HepG2 (cell line): ENCODE measurements around the gene TMPO. TPM values are rescaled to one million over a fixed set of nuclear protein-coding genes. Genes with fewer than 3 reads are reported as not detected.
"Not testable (repeated sequence)": the region's sequence is repeated elsewhere in the genome, so short reads cannot be mapped to it uniquely, and the experiment has no call there.

Experiments
- ATAC-seq: fragments of 200-7000 bp; cut with Tn5 transposase; 3 replicates; pipeline ENCODE4 v1.9.1; 2020; ENCODE audit warnings: mild to moderate bottlenecking, moderate library complexity
- BruUV-seq: library from RNA; stranded (reverse); fragments of 400-500 nt; replicated peaks from 2 replicates; lab custom pipeline; 2021; lab: Mats Ljungman, UMichigan
- CTCF ChIA-PET: fragments of 300-600 bp; formaldehyde crosslinking; extraction: SDS; loops from one replicate; lab custom pipeline; 2021; ENCODE audit warnings: low total read pairs, inconsistent platforms, low intra/inter-chr PET ratio; lab: Yijun Ruan, JAX
- POLR2A ChIA-PET: fragments of 350-600 bp; sonication (Branson Sonifier 250); formaldehyde crosslinking; loops from one replicate; lab custom pipeline; 2020; ENCODE audit warnings: antibody characterized with exemption, inconsistent platforms; lab: Yijun Ruan, JAX
- DNase-seq: peaks from one replicate; pipeline ENCODE4 v3.0.0-alpha.2; 2015; ENCODE audit warnings: low spot score
- FAIRE-seq: peaks from 3 replicates; lab custom pipeline; 2011; peaks lifted over from hg19 to GRCh38; lab: Jason Lieb, UNC
- H2AFZ ChIP-seq: one replicate; pipeline ENCODE4 v1.6.1; 2011; ENCODE audit warnings: low read length, inconsistent platforms
- H3K27ac ChIP-seq: fragments of 300-600 bp; 3 replicates; pipeline ENCODE4 v1.8.0; 2011; ENCODE audit warnings: mixed run types, mild to moderate bottlenecking, mixed read lengths, low read length, inconsistent platforms; ENCODE audit not compliant: insufficient read depth; ENCODE audit errors: extremely low read length
- H3K27me3 ChIP-seq, 2 experiments: fragments of 200-600 bp in 1 of 2; 2 replicates in 1 of 2; 3 replicates in 1 of 2; pipeline versions ENCODE4 v1.6.0 to v1.8.0; 2011; ENCODE audit warnings: low read length in 2 of 2, mild to moderate bottlenecking in 2 of 2, moderate library complexity in 2 of 2, inconsistent platforms in 1 of 2; ENCODE audit not compliant: insufficient read depth in 2 of 2, control insufficient read depth in 1 of 2
- H3K36me3 ChIP-seq, 2 experiments: fragments of 200-600 bp in 1 of 2; replicated peaks in 1 of 2; 2 replicates in 1 of 2; 3 replicates in 1 of 2; pipeline versions ENCODE4 v1.5.1 to v1.8.0; 2011; ENCODE audit warnings: low read length in 2 of 2, inconsistent platforms in 1 of 2; ENCODE audit not compliant: insufficient read depth in 2 of 2, control insufficient read depth in 1 of 2
- H3K4me1 ChIP-seq: 2 replicates; pipeline ENCODE4 v1.5.1; 2012; ENCODE audit warnings: low read length, inconsistent platforms; ENCODE audit not compliant: insufficient read depth
- H3K4me2 ChIP-seq: 2 replicates; pipeline ENCODE4 v1.6.0; 2011; ENCODE audit warnings: low read depth, low read length, inconsistent platforms
- H3K4me3 ChIP-seq, 3 experiments: fragments of 200-600 bp in 1 of 3; sonication (generic), shearing (Covaris generic) in 1 of 3; replicated peaks in 1 of 3; 2 replicates each; pipeline ENCODE4 v1.5.1; 2011 to 2016; ENCODE audit warnings: low read length in 3 of 3, inconsistent platforms in 2 of 3, low read depth in 2 of 3, mild to moderate bottlenecking in 2 of 3, control low read depth in 1 of 3, mixed read lengths in 1 of 3; ENCODE audit not compliant: insufficient read depth in 1 of 3
- H3K79me2 ChIP-seq: one replicate; pipeline ENCODE4 v1.6.1; 2011; ENCODE audit warnings: low read length, inconsistent platforms; ENCODE audit not compliant: insufficient read depth
- H3K9ac ChIP-seq: 2 replicates; pipeline ENCODE4 v1.6.0; 2011; ENCODE audit warnings: mild to moderate bottlenecking, low read depth, low read length, inconsistent platforms; ENCODE audit not compliant: insufficient read depth
- H3K9me3 ChIP-seq: 2 replicates; pipeline ENCODE4 v1.5.1; 2012; ENCODE audit warnings: mild to moderate bottlenecking, low read length
- H4K20me1 ChIP-seq: 2 replicates; pipeline ENCODE4 v1.6.0; 2011; ENCODE audit warnings: inconsistent platforms, mild to moderate bottlenecking, low read length, moderate library complexity; ENCODE audit not compliant: insufficient read depth
- ZBTB7B ChIP-seq: sonication (generic); formaldehyde crosslinking; IDR thresholded peaks from 2 replicates; pipeline ENCODE4 v1.4.0; 2020; ENCODE audit warnings: missing genetic modification reagents
- ZNF619 ChIP-seq: sonication (generic); formaldehyde crosslinking; IDR thresholded peaks from 2 replicates; pipeline ENCODE4 v1.4.0; 2020; ENCODE audit warnings: mild to moderate bottlenecking, missing genetic modification reagents
- WGBS: methylation state at CpG from one replicate; pipeline ENCODE4 v1.1.6; 2017; ENCODE audit warnings: low lambda C conversion rate; 5-methylcytosine and 5-hydroxymethylcytosine counted together
- in situ Hi-C: cut with HindIII; loops from 2 replicates; pipeline ENCODE4 v1.10.0; 2017; ENCODE audit warnings: low pct_unique_long_range_greater_than_20kb; ENCODE audit not compliant: extremely low pct_ligation_motif_present
- intact Hi-C: fragments of 100-400 bp; cut with micrococcal nuclease; formaldehyde crosslinking; loops from one replicate; pipeline ENCODE4 v1.10.0; 2022; ENCODE audit not compliant: unreplicated experiment
- polyA plus RNA-seq, 8 experiments: library from polyadenylated mRNA; depleted of rRNA in 3 of 8; stranded (reverse) in 7 of 8; unstranded in 1 of 8; fragments of >200 nt; fragmentation: Illumina TruSeq in 4 of 8; extraction: Trizol in 4 of 8; gene quantifications; 2 replicates each; pipeline versions ENCODE4 v1.2.1 to v1.2.3, GENCODE V29; 2011 to 2016; ENCODE audit warnings: low read depth in 4 of 8, missing spikeins in 1 of 8, mixed read lengths in 1 of 8; ENCODE audit not compliant: insufficient read depth in 1 of 8
- total RNA-seq, 5 experiments: library from RNA; depleted of rRNA; stranded (reverse); fragments of >200 nt; fragmentation: Illumina TruSeq; extraction: Trizol; gene quantifications; 2 replicates each; pipeline ENCODE4 v1.2.3, GENCODE V29; 2016; ENCODE audit warnings: low read depth in 1 of 5

The TMPO gene
- total and polyA plus RNA-seq, 2 of the 13 experiments (the other 11 are each of a cell fraction or from before 2014, with no cell fraction given) = 24.2 to 167 TPM

GRCh38 chr12:98511806-98512205 lies 3.6 kb upstream of the TMPO start:
- 95% methylated on average over 5 of the region's 5 CpGs for WGBS
- H3K27me3 ChIP-seq, BruUV-seq, CTCF ChIA-PET, H3K4me2 ChIP-seq, DNase-seq, H3K9ac ChIP-seq, H3K9me3 ChIP-seq, FAIRE-seq, intact Hi-C loops, ATAC-seq, H3K4me3 ChIP-seq, H2AFZ ChIP-seq, in situ Hi-C loops, H4K20me1 ChIP-seq, H3K27ac ChIP-seq, H3K36me3 ChIP-seq: not testable (repeated sequence)
- peaks cover 25% of the 10 kb centered on the region for H3K4me1 ChIP-seq
- peaks cover 20% of the 10 kb centered on the region for H3K79me2 ChIP-seq
- POLR2A ChIA-PET = interaction anchor here (1.1 kb wide), 1 partner anchor 18 kb away, joined by 3 read pairs; no protein-coding TSS in a partner anchor

GRCh38 chr12:98513379-98514322 lies 1.7 kb upstream of the TMPO start:
- Histone ChIP-seq H3K27ac (peak overlapping the region; percentile 99), H3K27me3 (no peaks in the 10 kb centered on the region; a peak in 1 of 5 replicates), H3K4me2 (peak overlapping the region; percentile 79), H3K9ac (peak overlapping the region; percentile 94; the same call in 1 of the 2 replicates), H3K4me3 (peak overlapping the region in 2 of 3 experiments; percentile 82 to 94; a peak in 1 of 6 replicates), H3K9me3 (no peaks in the 10 kb centered on the region), H3K36me3 (no peaks in the 10 kb centered on the region), H2AFZ (no peak overlapping the region), H3K4me1 (peaks cover 30% of the 10 kb centered on the region), H4K20me1 (peaks cover 14% of the 10 kb centered on the region), H3K79me2 (peaks cover 39% of the 10 kb centered on the region)
- ATAC-seq (no peak), DNase-seq (no peak), FAIRE-seq (no peak)
- 94% methylated on average over 8 of the region's 8 CpGs for WGBS
- in situ Hi-C loops = no loop called here
- intact Hi-C loops = no loop called here
- BruUV-seq = no TSS peak
- CTCF ChIA-PET = no interaction called here
- TF ChIP-seq ZBTB7B (CRISPR knock-in tag) (no peak), ZNF619 (CRISPR knock-in tag) (no peak)
- POLR2A ChIA-PET = interaction anchor here (1.0 to 3.1 kb wide), 3 partner anchors 13 to 22 kb away, joined by 4 to 11 read pairs (median 6); no protein-coding TSS in a partner anchor
